Ovary (tissue), 3 donors: ENCODE measurements around the gene DLG5.

ENCODE experiments used
- CTCF ChIP-seq, 3 donors: fragments of 450-650 bp in 2 of 3; fragments of 200-600 bp in 1 of 3; IDR thresholded peaks; one replicate each; pipeline versions ENCODE4 v1.5.1 to v1.8.0; 2016 to 2022; ENCODE audit warnings: antibody characterized with exemption in 3 of 3, mild to moderate bottlenecking in 1 of 3
- POLR2A ChIP-seq: fragments of 450-650 bp; IDR thresholded peaks from one replicate; pipeline ENCODE4 v1.6.1; 2017; ENCODE audit warnings: antibody characterized with exemption, mild to moderate bottlenecking, moderate library complexity
- donor health status: DM: no; HTN: no; CAD: no.

- TF ChIP-seq CTCF (IDR thresholded peaks at IDR 0.05) (no peak), POLR2A (no peak)
These were observed 37.3 kb upstream of the DLG5 start for GRCh38 chr10:77963901-77964300.
